Neural crest cell (in vitro differentiated cells): ENCODE data around the gene HDGF. TPM values are rescaled to one million over a fixed set of nuclear protein-coding genes. Genes with fewer than 3 reads are reported as not detected.
"Not testable (repeated sequence)": the region's sequence is repeated elsewhere in the genome, so short reads cannot be mapped to it uniquely, and the experiment has no call there.

Experiments
- DNase-seq: peaks from one replicate; pipeline ENCODE4 v3.0.0; 2021; ENCODE audit warnings: low read depth, mixed read lengths, low spot score
- H3K27ac Mint-ChIP-seq: one replicate; pipeline ENCODE4 v1.8.0; 2021; ENCODE audit warnings: mild to moderate bottlenecking, mixed read lengths; ENCODE audit not compliant: unreplicated experiment
- H3K27me3 Mint-ChIP-seq: 2 replicates; pipeline ENCODE4 v1.8.0; 2021; ENCODE audit warnings: low read depth, mild to moderate bottlenecking, mixed read lengths
- H3K36me3 Mint-ChIP-seq: 2 replicates; pipeline ENCODE4 v1.8.0; 2021; ENCODE audit warnings: low read depth, mild to moderate bottlenecking, mixed read lengths
- H3K4me1 Mint-ChIP-seq: 2 replicates; pipeline ENCODE4 v1.8.0; 2021; ENCODE audit warnings: mixed read lengths
- H3K4me3 Mint-ChIP-seq: one replicate; pipeline ENCODE4 v1.8.0; 2021; ENCODE audit warnings: mild to moderate bottlenecking, mixed read lengths
- H3K9me3 Mint-ChIP-seq: 2 replicates; pipeline ENCODE4 v1.8.0; 2021; ENCODE audit warnings: mixed read lengths
- CTCF ChIP-seq: fragments of 200-600 bp; sonication (generic); conservative IDR thresholded peaks from 2 replicates; pipeline ENCODE4 v1.5.0; 2021; ENCODE audit warnings: antibody characterized with exemption, mild to moderate bottlenecking
- total RNA-seq: library from RNA; stranded (reverse); gene quantifications from 2 replicates; pipeline ENCODE4 v1.2.1, GENCODE V29; 2021

HDGF gene
- total RNA-seq, 1 donor from 2014 or later = 304 TPM

DNA sequence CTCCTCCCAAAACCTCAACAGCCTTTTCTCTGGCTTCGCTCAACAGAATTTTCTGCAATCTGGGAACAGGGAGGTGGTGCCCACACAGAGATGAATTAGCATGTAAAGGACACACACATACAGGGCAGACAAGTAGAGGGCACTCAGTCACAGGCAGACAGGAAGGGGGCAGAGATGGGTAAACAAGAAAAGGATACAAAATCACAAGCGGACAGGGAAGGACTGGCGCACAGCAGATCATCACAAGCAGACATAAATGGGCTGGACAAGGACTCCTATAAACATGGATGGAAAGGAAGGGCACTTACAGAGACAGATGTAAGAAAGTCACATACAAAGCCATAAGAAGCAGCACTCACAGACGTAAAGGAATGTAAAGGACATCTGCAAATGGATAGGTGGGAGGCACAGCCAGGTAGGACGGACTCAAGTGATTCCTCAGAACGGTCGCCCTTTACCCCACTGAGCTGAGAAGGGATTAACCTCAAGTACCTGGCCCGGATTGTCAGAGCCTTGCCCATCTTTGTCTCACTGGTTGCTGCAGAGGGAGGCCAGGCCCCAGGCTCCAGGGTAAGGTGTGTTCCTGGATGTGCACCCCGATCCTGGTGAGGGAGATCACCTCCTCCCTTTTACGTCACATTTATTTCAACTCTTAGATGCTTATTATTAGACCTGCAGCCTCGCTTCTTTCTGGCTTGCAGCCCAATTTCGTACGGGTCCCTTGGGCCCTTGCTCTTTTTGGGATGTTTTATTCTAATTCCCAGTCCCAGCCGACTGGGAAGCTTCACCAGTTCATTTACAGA, 15.0 kb upstream of the HDGF start:
- no peak for DNase-seq
- Mint-ChIP-seq H3K4me1 (peaks cover 33% of the 10 kb centered on the region), H3K4me3 (no peak overlapping the region), H3K36me3 (peaks cover 3% of the 10 kb centered on the region), H3K27ac (peak overlapping the region; percentile 59), H3K27me3 (no peaks in the 10 kb centered on the region), H3K9me3 (no peaks in the 10 kb centered on the region)
- no peak for TF ChIP-seq CTCF

DNA sequence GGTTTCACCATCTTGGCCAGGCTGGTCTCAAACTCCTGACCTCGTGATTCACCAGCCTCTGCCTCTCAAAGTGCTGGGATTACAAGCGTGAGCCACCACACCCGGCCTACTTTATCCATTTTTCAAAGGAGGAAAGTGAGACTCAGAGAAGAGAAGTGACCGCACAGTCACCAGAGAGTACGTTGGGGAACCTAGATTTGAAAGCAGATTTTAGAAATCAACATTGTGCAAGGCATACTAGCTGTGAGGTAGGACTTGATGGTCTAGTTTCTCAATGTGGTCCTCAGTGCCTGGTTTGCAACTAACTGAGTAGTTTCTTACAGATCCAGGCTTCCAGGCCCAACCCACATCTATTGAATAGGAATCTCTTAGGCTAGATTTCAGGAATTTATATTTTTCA, 14.2 kb upstream of the HDGF start:
- Mint-ChIP-seq H3K36me3 (no peaks in the 10 kb centered on the region), H3K27me3 (no peaks in the 10 kb centered on the region), H3K4me3 (no peak overlapping the region), H3K27ac (no peak overlapping the region), H3K9me3 (no peaks in the 10 kb centered on the region), H3K4me1 (peaks cover 25% of the 10 kb centered on the region)
- DNase-seq = no peak
- no peak for TF ChIP-seq CTCF

- H3K27ac Mint-ChIP-seq, H3K9me3 Mint-ChIP-seq, DNase-seq, H3K36me3 Mint-ChIP-seq, H3K27me3 Mint-ChIP-seq, H3K4me3 Mint-ChIP-seq: not testable (repeated sequence)
- H3K4me1 Mint-ChIP-seq = peaks cover 23% of the 10 kb centered on the region
Observed at GRCh38 chr1:156765136-156765535, 13.7 kb upstream of the HDGF start.

- Mint-ChIP-seq H3K9me3 (no peaks in the 10 kb centered on the region), H3K4me3 (no peak overlapping the region), H3K27ac (no peak overlapping the region), H3K36me3 (no peaks in the 10 kb centered on the region), H3K27me3 (no peaks in the 10 kb centered on the region), H3K4me1 (no peaks in the 10 kb centered on the region)
- no peak for TF ChIP-seq CTCF
- no peak for DNase-seq
Observed at GRCh38 chr1:156760796-156761104, 9.3 kb upstream of the HDGF start.

GRCh38 chr1:156760092-156760795, 8.8 kb upstream of the HDGF start:
- no peak overlapping the region for H3K27ac Mint-ChIP-seq

DNA sequence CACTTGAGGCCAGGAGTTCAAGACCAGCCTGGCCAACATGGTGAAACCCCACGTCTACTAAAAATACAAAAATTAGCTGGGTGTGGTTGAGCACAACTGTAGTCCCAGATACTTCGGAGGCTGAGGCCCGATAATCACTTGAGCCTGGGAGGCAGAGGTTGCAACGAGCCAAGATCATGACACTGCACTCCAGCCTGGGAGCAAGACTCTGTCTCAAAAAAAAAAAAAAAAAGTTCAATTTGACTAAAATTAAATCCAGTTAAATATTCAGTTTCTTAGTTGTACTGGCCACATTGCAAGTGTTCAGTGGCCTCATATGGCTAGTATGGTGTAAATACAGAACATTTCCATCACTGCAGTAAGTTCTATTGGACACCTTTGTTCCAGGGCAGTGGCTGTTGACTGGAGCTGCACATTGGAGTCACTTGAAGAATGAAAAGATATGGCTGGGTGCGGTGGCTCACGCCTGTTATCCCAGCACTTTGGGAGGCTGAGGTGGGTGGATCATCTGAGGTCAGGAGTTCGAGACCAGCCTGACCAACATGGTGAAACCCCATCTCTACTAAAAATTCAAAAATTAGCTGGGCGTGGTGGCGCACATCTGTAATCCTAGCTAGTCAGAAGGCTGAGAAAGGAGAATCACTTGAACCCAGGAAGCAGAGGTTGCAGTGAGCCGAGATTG, 6.2 kb upstream of the HDGF start:
- not testable (repeated sequence) for H3K27me3 Mint-ChIP-seq, DNase-seq, H3K4me1 Mint-ChIP-seq, H3K9me3 Mint-ChIP-seq, H3K4me3 Mint-ChIP-seq, H3K27ac Mint-ChIP-seq, H3K36me3 Mint-ChIP-seq

More at GRCh38 chr1:156760092-156760795, 8.8 kb upstream of the HDGF start:
- peak overlapping the region; percentile 27 for H3K4me3 Mint-ChIP-seq
- H3K36me3 Mint-ChIP-seq = no peaks in the 10 kb centered on the region
- no peaks in the 10 kb centered on the region for H3K4me1 Mint-ChIP-seq
- no peak for DNase-seq
- no peaks in the 10 kb centered on the region for H3K27me3 Mint-ChIP-seq
- no peak for TF ChIP-seq CTCF
- H3K9me3 Mint-ChIP-seq = no peaks in the 10 kb centered on the region
